ENCODE data around the gene ZNF608. TPM values are rescaled to one million over a fixed set of nuclear protein-coding genes. Genes with fewer than 3 reads are reported as not detected.

ZNF608 gene
- total and polyA plus RNA-seq, 2 donors (not counting 3 experiments of a cell fraction or from before 2014, with no cell fraction given): 16.2 to 33.6 TPM

DNA sequence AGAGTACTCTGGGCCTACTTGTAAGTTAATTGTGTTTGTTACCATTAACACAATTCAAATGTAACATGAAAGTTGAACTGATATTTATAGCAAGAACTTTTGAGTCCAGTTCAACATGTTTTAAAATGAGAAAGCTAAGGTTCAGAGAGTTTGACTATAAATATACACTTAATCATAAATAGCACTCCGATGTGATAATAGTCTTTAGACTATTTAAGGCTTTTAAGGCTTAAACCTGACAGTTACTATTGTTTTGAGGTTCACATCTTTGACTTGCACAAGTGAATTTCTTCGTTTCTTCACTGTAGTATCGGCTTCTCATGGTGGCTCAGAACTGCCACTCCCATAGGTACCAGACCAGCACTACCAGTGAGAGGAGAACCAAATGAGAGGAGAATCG lies 42.4 kb downstream of the ZNF608 start:
- no peak for FAIRE-seq
- Histone ChIP-seq H3K9ac (replicated peaks; ENCODE audit: extremely low read depth, insufficient read depth, low read length) (no peak overlapping the region), H3K27ac (ENCODE audit: insufficient read depth, low read depth, low read length) (no peak overlapping the region), H2AFZ (ENCODE audit: low read depth, low read length) (no peak overlapping the region), H3K4me2 (ENCODE audit: insufficient read depth, low read length) (no peak overlapping the region), H3K79me2 (ENCODE audit: control insufficient read depth, insufficient read depth, low read length) (peaks cover 3% of the 10 kb centered on the region), H4K20me1 (replicated peaks; ENCODE audit: control insufficient read depth, extremely low read depth, insufficient read depth, low read length) (peaks cover 10% of the 10 kb centered on the region), H3K27me3 (ENCODE audit: control insufficient read depth in 2 of 2, insufficient read depth in 2 of 2, low read length in 2 of 2) (no peaks in the 10 kb centered on the region), H3K4me1 (ENCODE audit: control insufficient read depth, extremely low read depth, insufficient read depth, low read length) (no peaks in the 10 kb centered on the region), H3K9me1 (replicated peaks; ENCODE audit: control insufficient read depth, extremely low read depth, insufficient read depth, low read length) (no peaks in the 10 kb centered on the region), H3K9me3 (replicated peaks; ENCODE audit: control insufficient read depth, insufficient read depth, low read length) (no peaks in the 10 kb centered on the region), H3K36me3 (ENCODE audit: control insufficient read depth in 2 of 2, extremely low read depth in 1 of 2, insufficient read depth in 2 of 2, low read length in 2 of 2) (peaks cover 0 to 2% of the 10 kb centered on the region in 2 experiments), H3K4me3 (replicated peaks in 1 of 3; ENCODE audit: insufficient read depth in 1 of 3, low read depth in 1 of 3, low read length in 3 of 3) (no peak overlapping the region)
- ChIA-PET POLR2A (no interaction called here), CTCF (interaction anchor here (1.3 kb wide), 1 partner anchor 26 kb away, joined by 3 read pairs; no protein-coding TSS in a partner anchor)
- dilution Hi-C loops (cut with MboI; ENCODE audit: extremely low pct_ligation_motif_present, low sequenced_read_pairs) (no loop called here), intact Hi-C loops (cut with micrococcal nuclease) (no loop called here)
- TF ChIP-seq MYC (IDR thresholded peaks at IDR 0.05; ENCODE audit: low read depth, low read length): no peak
- TF ChIP-seq FOS (IDR thresholded peaks at IDR 0.05; ENCODE audit: borderline replicate concordance, insufficient read depth, low read length): no peak
- TF ChIP-seq EZH2 (IDR thresholded peaks at IDR 0.05; ENCODE audit: borderline replicate concordance, low read depth, low read length, severe bottlenecking): no peak
- TF ChIP-seq, protein P1, sequence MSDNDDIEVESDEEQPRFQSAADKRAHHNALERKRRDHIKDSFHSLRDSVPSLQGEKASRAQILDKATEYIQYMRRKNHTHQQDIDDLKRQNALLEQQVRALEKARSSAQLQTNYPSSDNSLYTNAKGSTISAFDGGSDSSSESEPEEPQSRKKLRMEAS (IDR thresholded peaks at IDR 0.05; ENCODE audit: insufficient read depth, insufficient read length): no peak
- TF ChIP-seq GATA2 (IDR thresholded peaks at IDR 0.05; ENCODE audit: insufficient read depth, insufficient read length, low read depth, low read length): no peak
- TF ChIP-seq JUN (IDR thresholded peaks at IDR 0.05; ENCODE audit: borderline replicate concordance, insufficient read depth, insufficient read length, low read depth): no peak
- no peak for TF ChIP-seq POLR2AphosphoS5 (IDR thresholded peaks at IDR 0.05; ENCODE audit: insufficient read depth, low read depth, low read length)
- TF ChIP-seq, protein P2, sequence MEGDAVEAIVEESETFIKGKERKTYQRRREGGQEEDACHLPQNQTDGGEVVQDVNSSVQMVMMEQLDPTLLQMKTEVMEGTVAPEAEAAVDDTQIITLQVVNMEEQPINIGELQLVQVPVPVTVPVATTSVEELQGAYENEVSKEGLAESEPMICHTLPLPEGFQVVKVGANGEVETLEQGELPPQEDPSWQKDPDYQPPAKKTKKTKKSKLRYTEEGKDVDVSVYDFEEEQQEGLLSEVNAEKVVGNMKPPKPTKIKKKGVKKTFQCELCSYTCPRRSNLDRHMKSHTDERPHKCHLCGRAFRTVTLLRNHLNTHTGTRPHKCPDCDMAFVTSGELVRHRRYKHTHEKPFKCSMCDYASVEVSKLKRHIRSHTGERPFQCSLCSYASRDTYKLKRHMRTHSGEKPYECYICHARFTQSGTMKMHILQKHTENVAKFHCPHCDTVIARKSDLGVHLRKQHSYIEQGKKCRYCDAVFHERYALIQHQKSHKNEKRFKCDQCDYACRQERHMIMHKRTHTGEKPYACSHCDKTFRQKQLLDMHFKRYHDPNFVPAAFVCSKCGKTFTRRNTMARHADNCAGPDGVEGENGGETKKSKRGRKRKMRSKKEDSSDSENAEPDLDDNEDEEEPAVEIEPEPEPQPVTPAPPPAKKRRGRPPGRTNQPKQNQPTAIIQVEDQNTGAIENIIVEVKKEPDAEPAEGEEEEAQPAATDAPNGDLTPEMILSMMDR (IDR thresholded peaks at IDR 0.05; ENCODE audit: extremely low read depth in 1 of 2, insufficient read depth in 1 of 2, low read depth in 1 of 2, low read length in 2 of 2): no peak
- no peak for TF ChIP-seq POLR2A (IDR thresholded peaks at IDR 0.05; ENCODE audit: low read depth, low read length)
- no peak for DNase-seq (ENCODE audit: low read depth, low spot score)
- no TSS peak for BruUV-seq (replicated peaks)
